GM18870 (cell line): ENCODE results near the gene FLT3.
"Not testable (repeated sequence)": the region's sequence is repeated elsewhere in the genome, so short reads cannot be mapped to it uniquely, and the experiment has no call there.

Source experiments
- ATAC-seq: cut with Tn5 transposase; IDR thresholded peaks from one replicate; pipeline ENCODE4 v1.9.1; 2021; ENCODE audit warnings: moderate library complexity; ENCODE audit not compliant: unreplicated experiment

Gene FLT3

GRCh38 chr13:28101886-28102285 is 1.5 kb upstream of the FLT3 start:
- ATAC-seq = not testable (repeated sequence)

GRCh38 chr13:28099396-28100149 is 803 bp downstream of the FLT3 start:
- no peak for ATAC-seq

GRCh38 chr13:28097503-28097902 is 2.9 kb downstream of the FLT3 start:
- ATAC-seq = no peak

DNA sequence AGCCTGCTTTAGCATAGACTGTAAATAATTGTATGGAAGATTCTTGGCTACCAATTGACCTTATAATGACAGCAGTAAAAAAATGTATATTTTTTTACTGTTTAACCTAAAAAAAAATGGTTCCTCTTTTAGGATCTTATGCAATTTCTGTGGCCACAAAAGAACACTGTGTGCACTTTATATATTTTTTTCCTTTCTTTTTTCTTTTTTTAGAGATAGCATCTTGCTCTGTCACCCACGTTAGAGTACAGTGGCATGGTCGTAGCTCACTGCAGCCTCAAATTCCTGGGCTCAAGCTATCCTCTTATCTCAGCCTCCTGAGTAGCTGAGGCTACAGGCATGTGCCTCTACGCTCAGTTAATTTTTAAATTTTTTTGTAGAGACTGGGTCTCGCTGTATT is 6.1 kb downstream of the FLT3 start:
- no peak for ATAC-seq

DNA sequence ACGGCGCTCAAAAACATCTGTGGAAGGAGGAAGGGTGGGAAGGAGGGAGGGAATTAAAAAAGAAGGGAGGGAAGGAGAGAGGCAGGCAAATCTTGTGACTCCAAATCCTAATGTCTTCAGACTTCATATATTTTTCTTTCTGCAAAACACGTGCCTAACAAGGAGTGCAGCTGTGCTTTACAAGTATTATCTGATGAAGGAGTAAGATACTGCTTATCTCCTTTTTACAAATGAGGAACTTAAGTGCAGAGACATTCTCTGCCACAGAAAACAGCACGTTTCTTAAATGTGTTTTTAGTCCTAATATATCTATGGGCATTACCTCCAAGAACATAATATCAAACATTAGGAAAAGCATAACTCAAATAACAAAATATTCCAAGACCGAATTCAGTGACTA is 6.5 kb downstream of the FLT3 start:
- ATAC-seq = no peak

DNA sequence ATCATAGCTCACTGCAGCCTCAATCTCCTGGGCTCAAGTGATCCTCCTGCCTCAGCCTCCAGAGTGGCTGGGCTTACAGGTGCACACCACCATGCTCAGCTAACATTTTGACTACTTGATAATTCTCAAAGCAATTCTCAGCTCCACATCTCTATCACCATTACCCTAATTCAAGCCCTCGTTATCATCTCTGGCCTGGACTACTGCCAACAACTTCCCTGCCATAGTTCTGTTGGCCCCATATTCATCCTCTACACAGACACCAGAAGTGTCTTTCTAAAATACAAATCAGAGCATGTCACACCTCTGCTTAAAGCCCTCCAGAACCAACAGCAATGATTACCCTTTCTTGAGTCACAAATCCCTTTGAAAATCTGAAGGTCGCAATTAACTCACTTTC is 7.9 kb downstream of the FLT3 start:
- ATAC-seq = no peak

- no peak for ATAC-seq
Observed at GRCh38 chr13:28089065-28089464, 11.3 kb downstream of the FLT3 start.

- ATAC-seq = not testable (repeated sequence)
Observed at GRCh38 chr13:28077820-28078219, 22.6 kb downstream of the FLT3 start.

- no peak for ATAC-seq
Observed at GRCh38 chr13:28077231-28077630, 23.1 kb downstream of the FLT3 start.

DNA sequence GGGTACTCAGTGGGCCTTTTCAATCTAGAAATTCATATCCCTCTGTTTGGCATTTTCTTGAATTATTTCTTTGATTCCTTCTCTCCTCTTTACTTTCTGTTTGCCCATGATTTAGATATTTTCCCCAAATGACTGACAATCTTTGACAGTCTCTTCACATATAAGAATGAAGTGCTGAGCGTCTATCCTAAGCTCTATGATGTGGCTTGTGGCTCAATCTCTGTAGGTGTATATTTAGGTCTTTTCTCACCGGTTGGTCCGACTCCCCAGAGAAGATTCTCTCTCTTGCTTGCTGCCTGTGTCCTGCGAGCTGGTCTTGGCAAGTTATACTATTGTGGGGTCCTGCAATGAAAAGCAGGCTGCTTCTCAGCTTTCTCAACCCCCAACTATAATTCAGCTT is 29.0 kb downstream of the FLT3 start:
- no peak for ATAC-seq

DNA sequence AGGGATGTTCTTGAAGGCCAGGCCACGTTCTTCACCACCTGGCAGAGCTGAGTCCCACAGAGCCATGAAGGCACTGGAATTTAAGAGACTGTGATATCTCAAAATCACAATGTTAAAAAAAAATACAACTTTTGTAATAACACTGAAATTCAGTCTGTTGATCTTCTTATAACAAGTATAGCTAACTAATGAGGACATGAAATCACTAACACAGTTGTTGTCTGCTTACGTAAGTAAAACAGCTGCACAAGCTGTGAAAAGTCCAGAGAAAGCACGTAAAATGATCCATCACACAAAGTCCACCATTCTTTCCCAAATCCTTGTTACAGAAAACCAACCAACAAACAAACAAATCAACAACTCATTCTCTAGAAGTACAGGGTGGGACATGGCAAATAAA is 32.9 kb downstream of the FLT3 start:
- no peak for ATAC-seq

DNA sequence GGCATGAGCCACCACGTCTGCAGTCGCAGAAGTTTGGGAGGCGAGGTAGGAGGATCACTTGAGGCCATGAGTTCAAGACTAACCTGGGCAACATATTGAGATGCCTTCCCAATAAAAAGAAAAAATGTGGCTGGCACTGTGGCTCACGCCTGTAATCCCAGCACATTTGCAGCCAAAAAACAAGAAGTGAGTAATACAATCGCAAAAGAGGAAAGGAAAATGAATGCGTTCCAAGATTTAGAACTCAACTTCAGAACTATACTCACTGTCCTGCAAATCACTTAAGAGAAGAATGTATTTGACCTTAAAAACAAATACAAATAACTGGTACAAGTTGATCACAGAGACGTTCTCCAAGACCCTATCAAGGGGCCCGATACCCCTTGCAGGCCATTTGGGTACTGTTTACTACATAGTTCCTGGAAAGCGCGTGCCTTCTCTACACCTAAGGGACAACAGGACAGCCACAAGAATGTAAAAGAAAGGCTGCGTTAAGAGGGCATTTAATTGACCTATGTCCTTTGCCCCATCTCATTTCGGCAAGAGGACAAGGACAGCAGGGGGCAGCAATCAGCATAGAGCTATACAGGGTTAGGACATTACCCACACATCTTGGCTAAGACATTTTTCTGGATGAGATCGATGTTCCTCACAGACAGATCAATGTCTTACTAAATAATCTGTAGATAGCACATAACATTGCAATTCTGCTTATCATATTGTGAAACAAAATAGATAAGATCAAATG is 41.3 kb downstream of the FLT3 start:
- ATAC-seq = no peak

DNA sequence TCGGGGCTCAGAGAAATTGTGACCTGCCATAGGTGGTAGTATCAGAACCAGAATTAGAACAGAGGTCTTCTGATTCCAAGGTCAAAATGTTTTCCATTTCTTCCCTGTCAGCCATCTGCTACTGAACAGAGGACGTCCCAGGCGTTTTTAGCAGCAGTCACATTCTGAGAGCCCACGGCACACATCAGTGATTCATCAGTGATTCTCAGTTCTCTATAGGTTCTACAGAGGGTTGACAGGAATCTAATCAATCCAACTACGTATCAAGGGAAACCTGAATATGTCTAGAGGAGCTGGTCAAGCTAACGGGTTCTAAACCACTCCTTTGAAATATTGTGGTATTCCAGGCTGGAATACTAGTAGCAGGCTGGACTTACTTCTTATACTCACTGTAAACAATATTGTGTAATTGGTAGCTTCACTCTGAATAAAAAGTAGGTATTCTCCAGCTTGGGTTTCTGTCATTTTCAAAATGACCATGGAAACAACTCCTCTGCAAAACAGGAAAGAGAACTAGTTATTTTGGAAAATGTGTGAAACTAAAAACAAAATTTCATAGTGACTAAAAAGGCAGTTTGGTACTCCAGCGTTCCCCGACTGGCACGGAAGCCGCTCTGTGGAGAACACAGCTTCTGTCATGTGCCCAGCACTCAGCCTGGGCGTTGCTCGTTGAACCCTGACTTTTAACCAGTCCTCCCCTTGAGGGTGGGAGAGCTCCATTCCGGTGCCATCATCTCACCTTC is 43.2 kb downstream of the FLT3 start:
- peak; percentile 79 for ATAC-seq

DNA sequence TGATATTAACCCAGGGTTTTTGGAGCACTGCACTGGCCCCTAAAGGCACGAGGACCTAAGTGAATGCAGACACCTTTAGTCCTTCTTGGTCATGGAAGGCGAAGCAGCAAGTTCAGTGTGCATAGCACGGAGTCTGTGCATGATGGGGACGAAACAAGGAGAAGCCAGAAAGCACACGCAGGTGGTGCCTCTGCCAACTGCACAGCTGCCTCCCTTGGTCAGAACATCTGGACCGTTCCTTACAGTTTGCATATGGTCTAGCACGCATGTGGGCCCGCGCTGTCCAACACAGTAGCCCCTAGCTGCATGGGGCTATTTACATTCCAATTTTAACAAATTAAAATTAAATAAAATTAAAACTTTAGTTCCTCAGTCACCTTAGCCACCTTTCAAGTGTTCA is 44.0 kb downstream of the FLT3 start:
- ATAC-seq = no peak

DNA sequence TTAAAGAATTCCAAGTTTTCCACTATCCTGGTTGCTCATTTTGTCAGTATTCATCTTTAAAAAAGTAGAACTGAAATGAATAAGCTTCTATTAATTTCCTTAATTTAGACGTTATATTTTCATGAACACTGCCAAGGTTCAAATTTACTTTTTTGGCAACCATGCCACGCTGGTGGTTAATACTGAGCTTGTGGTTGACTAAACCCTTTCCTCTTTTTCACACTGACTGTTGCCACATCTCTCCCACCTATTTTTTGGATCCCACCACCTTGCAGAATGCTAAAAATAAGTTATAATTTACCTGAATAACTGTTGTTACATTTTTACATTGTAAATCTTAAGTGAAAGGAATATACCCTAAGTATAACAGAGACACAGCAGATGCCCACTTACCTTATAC is 45.0 kb downstream of the FLT3 start:
- no peak for ATAC-seq

DNA sequence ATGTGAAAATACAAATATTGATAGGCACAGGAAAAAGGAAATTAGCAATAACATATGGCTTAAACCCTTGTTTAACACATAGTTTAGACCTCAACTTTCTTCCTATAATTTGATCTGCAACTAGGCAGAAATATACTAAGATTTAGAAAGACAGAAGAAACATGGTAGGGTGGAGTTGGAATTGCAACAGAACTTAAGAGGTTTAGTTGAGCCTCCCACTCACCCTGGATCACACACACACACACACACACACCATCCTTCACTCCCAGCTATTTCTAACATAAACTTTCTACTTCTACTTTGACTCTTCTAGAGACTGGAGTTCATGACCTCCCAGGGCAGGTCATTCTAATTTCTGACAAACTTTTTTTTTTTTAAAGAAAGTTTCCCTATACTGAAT is 47.4 kb downstream of the FLT3 start:
- ATAC-seq = no peak

GRCh38 chr13:28049880-28050875 is 50.2 kb downstream of the FLT3 start:
- ATAC-seq = peak; percentile 30

DNA sequence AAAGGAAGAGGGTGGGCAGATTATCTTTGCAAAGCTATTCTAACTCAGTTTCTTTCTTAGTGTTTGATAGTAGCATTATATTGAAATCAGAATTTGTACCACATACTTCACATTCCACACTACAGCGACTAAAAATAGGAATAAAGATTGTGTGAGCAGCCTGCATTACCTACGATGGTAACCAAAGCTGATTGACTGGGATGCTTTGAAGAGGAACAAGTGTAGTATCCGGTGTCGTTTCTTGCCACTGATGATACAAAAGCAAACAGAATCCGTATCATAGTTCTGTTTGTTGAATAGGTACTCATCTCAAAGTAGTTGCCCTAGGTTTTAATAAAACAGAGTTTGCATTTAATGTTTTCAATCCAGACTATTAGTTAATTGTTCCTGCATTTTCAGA is 51.2 kb downstream of the FLT3 start:
- no peak for ATAC-seq

GRCh38 chr13:28048768-28049167 is 51.6 kb downstream of the FLT3 start:
- no peak for ATAC-seq

GRCh38 chr13:28047757-28048388 is 52.5 kb downstream of the FLT3 start:
- ATAC-seq = peak; percentile 88
